Endothelial cell of umbilical vein (primary cell): ENCODE results near the gene CHID1. TPM values are rescaled to one million over a fixed set of nuclear protein-coding genes. Genes with fewer than 3 reads are reported as not detected.
A peak's percentile ranks its signal among the peaks of the same experiment; 100 is the strongest.

Experiments used
- BruUV-seq: library from RNA; stranded (reverse); fragments of 400-500 nt; replicated peaks from 2 replicates; lab custom pipeline; 2021; lab: Mats Ljungman, UMichigan
- CTCF ChIA-PET: fragments of 300-600, 350-600 bp; sonication (Branson Sonifier 250); formaldehyde crosslinking; loops from one replicate; lab custom pipeline; 2021; ENCODE audit warnings: antibody characterized with exemption, inconsistent platforms; lab: Charles Lee
- POLR2A ChIA-PET: fragments of 300-600, 350-600 bp; sonication (Branson Sonifier 250); formaldehyde crosslinking; loops from one replicate; lab custom pipeline; 2021; ENCODE audit warnings: antibody characterized with exemption, inconsistent platforms; lab: Charles Lee
- DNase-seq: peaks from one replicate; pipeline ENCODE4 v3.0.0-alpha.2; 2011; ENCODE audit warnings: low read depth, low spot score
- FAIRE-seq: peaks from 2 replicates; lab custom pipeline; 2011; peaks lifted over from hg19 to GRCh38; lab: Jason Lieb, UNC
- H2AFZ ChIP-seq: 2 replicates; pipeline ENCODE4 v1.6.0; 2012; ENCODE audit warnings: low read depth, low read length, control low read depth, inconsistent platforms
- H3K27ac ChIP-seq: 2 replicates; pipeline ENCODE4 v1.5.1; 2011; ENCODE audit warnings: low read depth, mild to moderate bottlenecking, control low read depth, low read length, moderate library complexity; ENCODE audit not compliant: insufficient read depth
- H3K27me3 ChIP-seq, 2 experiments: 2 replicates each; pipeline versions ENCODE4 v1.6.0 to v1.6.1; 2011; ENCODE audit warnings: low read length in 2 of 2, mixed read lengths in 1 of 2; ENCODE audit not compliant: control insufficient read depth in 2 of 2, insufficient read depth in 2 of 2
- H3K36me3 ChIP-seq, 2 experiments: 2 replicates in 1 of 2; 3 replicates in 1 of 2; pipeline ENCODE4 v1.5.1; 2011; ENCODE audit warnings: low read length in 2 of 2, mild to moderate bottlenecking in 1 of 2, moderate library complexity in 1 of 2; ENCODE audit not compliant: control insufficient read depth in 2 of 2, insufficient read depth in 2 of 2; ENCODE audit errors: extremely low read depth in 1 of 2
- H3K4me1 ChIP-seq: 3 replicates; pipeline ENCODE4 v1.5.1; 2011; ENCODE audit warnings: mild to moderate bottlenecking, low read length; ENCODE audit not compliant: control insufficient read depth, insufficient read depth; ENCODE audit errors: extremely low read depth
- H3K4me2 ChIP-seq: 2 replicates; pipeline ENCODE4 v1.6.1; 2011; ENCODE audit warnings: low read length, control low read depth, mixed read lengths; ENCODE audit not compliant: insufficient read depth
- H3K4me3 ChIP-seq, 3 experiments: fragments of 200-600 bp in 1 of 3; sonication (generic), shearing (Covaris generic) in 1 of 3; replicated peaks in 1 of 3; 2 replicates each; pipeline ENCODE4 v1.5.1; 2011 to 2016; ENCODE audit warnings: control low read depth in 3 of 3, low read length in 3 of 3, mild to moderate bottlenecking in 2 of 3, inconsistent platforms in 1 of 3, low read depth in 1 of 3, moderate library complexity in 1 of 3; ENCODE audit not compliant: insufficient read depth in 1 of 3
- H3K79me2 ChIP-seq: 2 replicates; pipeline ENCODE4 v1.6.0; 2012; ENCODE audit warnings: low read length, inconsistent platforms; ENCODE audit not compliant: control insufficient read depth, insufficient read depth
- H3K9ac ChIP-seq: replicated peaks from 2 replicates; pipeline ENCODE3; 2011; ENCODE audit warnings: low read length, control low read depth; ENCODE audit not compliant: insufficient read depth; ENCODE audit errors: extremely low read depth
- H3K9me1 ChIP-seq: replicated peaks from 3 replicates; pipeline ENCODE4 v1.6.0; 2011; ENCODE audit warnings: mild to moderate bottlenecking, low read length; ENCODE audit not compliant: control insufficient read depth, insufficient read depth; ENCODE audit errors: extremely low read depth
- H3K9me3 ChIP-seq: replicated peaks from 2 replicates; pipeline ENCODE4 v1.5.1; 2012; ENCODE audit warnings: low read length, inconsistent platforms; ENCODE audit not compliant: control insufficient read depth, insufficient read depth
- H4K20me1 ChIP-seq: replicated peaks from 2 replicates; pipeline ENCODE3; 2011; ENCODE audit warnings: mild to moderate bottlenecking, low read length; ENCODE audit not compliant: control insufficient read depth, insufficient read depth; ENCODE audit errors: extremely low read depth
- CTCF ChIP-seq, 2 donors: IDR thresholded peaks; 1 replicate in 1 of 2; 2 replicates in 1 of 2; pipeline ENCODE4 v1.5.1; 2011; ENCODE audit warnings: low read length in 2 of 2, mild to moderate bottlenecking in 2 of 2, moderate library complexity in 2 of 2, control low read depth in 1 of 2, inconsistent platforms in 1 of 2, low read depth in 1 of 2; ENCODE audit not compliant: insufficient read depth in 1 of 2; ENCODE audit errors: extremely low read depth in 1 of 2
- EZH2 ChIP-seq: IDR thresholded peaks from 2 replicates; pipeline ENCODE4 v1.6.1; 2012; ENCODE audit warnings: borderline replicate concordance, low read depth, mild to moderate bottlenecking, moderate library complexity, low read length, inconsistent platforms; ENCODE audit not compliant: severe bottlenecking
- FOS ChIP-seq: IDR thresholded peaks from 2 replicates; pipeline ENCODE4 v1.6.1; 2011; ENCODE audit warnings: mild to moderate bottlenecking, low read length, moderate library complexity, borderline replicate concordance; ENCODE audit not compliant: insufficient read depth
- GATA2 ChIP-seq: IDR thresholded peaks from 2 replicates; pipeline ENCODE4 v1.7.0; 2011; ENCODE audit warnings: low read depth, mild to moderate bottlenecking, moderate library complexity, mixed read lengths, low read length; ENCODE audit not compliant: insufficient read length, insufficient read depth
- JUN ChIP-seq: IDR thresholded peaks from 2 replicates; pipeline ENCODE4 v1.6.1; 2011; ENCODE audit warnings: borderline replicate concordance, low read depth; ENCODE audit not compliant: insufficient read length, insufficient read depth
- MYC ChIP-seq: IDR thresholded peaks from one replicate; pipeline ENCODE4 v1.6.1; 2011; ENCODE audit warnings: mild to moderate bottlenecking, low read depth, low read length
- POLR2A ChIP-seq: IDR thresholded peaks from 2 replicates; pipeline ENCODE4 v1.6.1; 2012; ENCODE audit warnings: low read depth, mild to moderate bottlenecking, control low read depth, low read length
- POLR2AphosphoS5 ChIP-seq: IDR thresholded peaks from 2 replicates; pipeline ENCODE4 v1.6.1; 2012; ENCODE audit warnings: low read depth, mild to moderate bottlenecking, control low read depth, low read length, moderate library complexity; ENCODE audit not compliant: insufficient read depth
- dilution Hi-C: fragments of 300-500 bp; cut with MboI; formaldehyde crosslinking; loops from one replicate; pipeline ENCODE4 v1.15.0; 2019; ENCODE audit warnings: low sequenced_read_pairs; ENCODE audit not compliant: extremely low pct_ligation_motif_present
- intact Hi-C: fragments of 100-400 bp; cut with micrococcal nuclease; formaldehyde crosslinking; loops from one replicate; pipeline ENCODE4 v1.10.0; 2022
- polyA plus RNA-seq, 4 experiments: library from polyadenylated mRNA; depleted of rRNA in 3 of 4; stranded (reverse) in 3 of 4; unstranded in 1 of 4; fragments of >200 nt; gene quantifications; 2 replicates each; pipeline versions ENCODE4 v1.2.1 to v1.2.3, GENCODE V29; 2011 to 2012; ENCODE audit warnings: missing spikeins in 1 of 4
- total RNA-seq: library from RNA; stranded (reverse); gene quantifications from 2 replicates; pipeline ENCODE4 v1.2.3, GENCODE V29; 2021
- TF ChIP-seq, protein P1 (sequence below): IDR thresholded peaks from 2 replicates; pipeline ENCODE4 v1.6.1; 2011; ENCODE audit not compliant: insufficient read depth, insufficient read length

The CHID1 gene
- total and polyA plus RNA-seq, 2 donors (not counting 3 experiments of a cell fraction or from before 2014, with no cell fraction given), result 89.8 to 107 TPM

DNA sequence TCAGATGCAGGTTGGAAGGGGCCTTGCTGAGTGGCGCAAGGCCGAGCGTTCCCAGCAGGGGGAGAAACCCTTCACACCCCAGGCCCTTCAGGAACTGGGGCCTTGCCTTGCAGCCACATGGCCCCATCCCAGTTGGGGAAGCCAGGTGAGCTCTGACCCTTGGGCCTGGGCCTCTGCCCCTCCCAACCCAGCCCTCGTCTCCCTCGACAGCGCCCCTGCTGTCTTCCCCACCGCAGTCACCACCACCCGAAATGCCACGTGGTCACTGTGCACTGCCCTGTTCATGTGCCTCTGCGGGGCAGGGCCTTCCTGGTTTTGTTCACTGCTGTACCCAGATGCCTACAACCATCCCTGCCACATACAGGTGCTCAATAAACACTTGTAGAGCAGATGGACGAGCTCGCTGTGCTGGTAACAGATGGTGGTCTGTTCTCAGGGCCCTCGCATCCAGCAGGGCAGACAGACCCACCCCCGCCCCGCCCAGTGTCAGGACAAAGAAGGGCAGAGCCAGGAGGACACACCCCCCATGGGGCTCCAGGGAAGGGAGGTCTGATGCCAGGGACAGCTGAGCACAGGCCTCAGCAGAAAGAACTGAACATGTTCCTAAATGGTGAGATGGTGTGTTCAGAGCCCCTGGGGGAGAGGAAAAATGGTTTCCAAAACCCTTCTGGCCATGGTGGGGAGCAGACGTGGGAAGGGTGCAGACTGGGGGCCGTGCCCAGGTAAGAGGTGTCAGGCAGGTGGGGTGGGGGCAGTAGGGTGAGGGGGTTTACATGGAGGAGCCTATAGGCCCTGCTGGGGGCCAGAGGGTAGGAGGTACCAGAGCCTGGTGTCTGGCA, 72.0 kb downstream of the CHID1 start:
- peaks cover 32% of the 10 kb centered on the region for H3K4me1 ChIP-seq
- no peak overlapping the region for H3K27ac ChIP-seq
- peak; percentile 8 for FAIRE-seq
- peak; percentile 34 for DNase-seq
- TF ChIP-seq FOS (no peak), POLR2A (no peak), CTCF (IDR thresholded peaks at IDR 0.05; ENCODE audit: extremely low read depth in 1 of 2, insufficient read depth in 1 of 2, low read depth in 1 of 2, low read length in 2 of 2) (peak in 1 of 2 donors; percentile 47), GATA2 (no peak), EZH2 (no peak), POLR2AphosphoS5 (no peak), JUN (no peak), MYC (peak; percentile 56)
- TF ChIP-seq, protein P1, sequence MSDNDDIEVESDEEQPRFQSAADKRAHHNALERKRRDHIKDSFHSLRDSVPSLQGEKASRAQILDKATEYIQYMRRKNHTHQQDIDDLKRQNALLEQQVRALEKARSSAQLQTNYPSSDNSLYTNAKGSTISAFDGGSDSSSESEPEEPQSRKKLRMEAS, result peak; percentile 70
- H3K36me3 ChIP-seq, result peaks cover 25 to 43% of the 10 kb centered on the region in 2 experiments
- no peak overlapping the region for H3K4me3 ChIP-seq
- H3K9me3 ChIP-seq, result no peaks in the 10 kb centered on the region
- no peak overlapping the region for H2AFZ ChIP-seq
- dilution Hi-C loops, result no loop called here
- ChIA-PET POLR2A (no interaction called here), CTCF (no interaction called here)
- peaks cover 63% of the 10 kb centered on the region for H3K79me2 ChIP-seq
- no peaks in the 10 kb centered on the region for H4K20me1 ChIP-seq
- TSS peak; percentile 14 for BruUV-seq
- intact Hi-C loops, result no loop called here
- H3K4me2 ChIP-seq, result no peak overlapping the region
- no peaks in the 10 kb centered on the region for H3K9me1 ChIP-seq
- H3K9ac ChIP-seq, result no peak overlapping the region
- no peaks in the 10 kb centered on the region for H3K27me3 ChIP-seq
